GM21423 (cell line): ENCODE measurements around the gene SP6.

Experiments used
- ATAC-seq: cut with Tn5 transposase; IDR thresholded peaks from one replicate; pipeline ENCODE4 v1.9.1; 2021; ENCODE audit warnings: mild to moderate bottlenecking, moderate library complexity; ENCODE audit not compliant: unreplicated experiment

SP6 gene

DNA sequence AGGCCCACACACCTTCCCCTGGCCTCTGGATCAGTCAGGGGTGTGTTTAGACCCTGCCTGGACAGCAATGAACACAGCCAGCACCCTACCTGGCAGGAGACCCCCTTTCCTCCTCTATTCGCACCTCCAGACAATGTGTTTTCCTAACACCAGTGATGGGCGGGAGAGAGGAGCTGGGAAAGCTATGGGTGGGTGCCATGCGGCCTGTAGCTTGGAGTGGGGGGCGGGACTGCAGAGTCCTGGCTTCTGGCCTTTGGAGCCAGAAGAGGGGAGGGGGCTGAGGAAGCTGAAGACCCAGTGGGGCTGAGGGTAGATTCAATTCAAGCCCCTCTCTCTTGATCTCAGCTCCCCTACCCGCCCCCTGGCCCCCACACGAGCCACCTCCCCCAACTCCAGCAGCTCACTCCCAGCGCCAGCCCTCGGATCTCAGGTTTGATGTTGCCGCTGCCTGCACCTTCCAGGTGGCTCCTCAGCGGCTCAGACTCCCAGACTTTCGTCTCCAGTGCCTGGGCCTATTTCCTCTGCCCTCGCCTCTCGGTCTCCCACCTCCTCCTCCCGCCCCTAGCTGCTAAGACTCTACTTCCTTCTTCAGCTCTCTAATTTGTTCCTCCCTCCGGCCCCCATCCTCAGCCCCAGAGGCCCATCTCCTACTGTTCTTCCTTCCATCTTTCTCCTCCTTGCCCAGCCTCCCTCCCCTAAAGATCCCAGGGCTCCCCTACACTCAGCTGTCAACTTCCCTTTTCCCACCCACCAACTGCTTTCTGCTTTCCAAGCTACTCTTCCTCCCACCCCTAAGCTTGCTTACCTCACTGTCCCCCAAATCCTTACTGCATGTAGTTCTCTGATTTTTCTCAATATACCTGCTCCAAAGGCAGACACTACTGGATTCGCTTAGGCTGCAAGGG, 6.8 kb upstream of the SP6 start:
- no peak for ATAC-seq

DNA sequence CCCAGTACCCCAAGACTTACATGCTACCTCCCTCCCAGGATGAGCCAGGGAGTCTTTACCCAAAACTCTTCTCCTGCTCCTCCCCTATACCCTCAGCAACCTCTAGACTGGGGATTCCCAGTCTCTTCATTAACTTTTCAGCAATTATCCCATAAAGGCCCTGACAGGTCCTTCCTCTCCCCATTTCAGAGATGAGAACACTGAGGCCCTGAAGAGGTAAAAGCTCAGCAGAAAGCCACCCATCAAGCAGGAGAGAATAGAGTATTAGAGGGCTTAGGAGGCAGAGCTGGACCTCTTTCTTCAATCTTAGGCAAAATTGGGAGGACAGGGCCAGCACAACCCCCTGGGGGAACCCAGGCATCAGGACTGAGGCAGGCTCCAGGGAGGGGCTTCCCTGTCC, 5.9 kb upstream of the SP6 start:
- no peak for ATAC-seq

DNA sequence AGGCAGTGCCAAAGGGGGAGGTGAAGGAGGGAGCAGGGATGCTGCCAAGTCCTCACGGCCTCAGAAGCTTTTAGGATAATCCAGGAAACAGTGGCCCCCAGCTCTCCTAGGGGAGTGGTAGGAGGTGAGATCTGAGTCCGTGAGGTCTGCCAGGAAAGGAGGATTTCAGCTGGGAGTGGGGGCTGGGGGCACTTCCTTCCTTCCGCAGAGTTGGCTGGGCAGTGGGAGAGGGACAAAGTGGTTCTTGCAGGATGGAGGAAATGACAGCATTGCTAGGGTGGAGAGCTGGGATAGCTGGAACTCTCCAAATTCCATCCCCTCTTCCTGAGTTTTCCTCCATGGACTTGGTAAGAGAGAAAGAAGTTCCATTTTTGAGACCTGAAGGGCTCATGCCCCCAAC, 4.8 kb upstream of the SP6 start:
- ATAC-seq, result no peak

DNA sequence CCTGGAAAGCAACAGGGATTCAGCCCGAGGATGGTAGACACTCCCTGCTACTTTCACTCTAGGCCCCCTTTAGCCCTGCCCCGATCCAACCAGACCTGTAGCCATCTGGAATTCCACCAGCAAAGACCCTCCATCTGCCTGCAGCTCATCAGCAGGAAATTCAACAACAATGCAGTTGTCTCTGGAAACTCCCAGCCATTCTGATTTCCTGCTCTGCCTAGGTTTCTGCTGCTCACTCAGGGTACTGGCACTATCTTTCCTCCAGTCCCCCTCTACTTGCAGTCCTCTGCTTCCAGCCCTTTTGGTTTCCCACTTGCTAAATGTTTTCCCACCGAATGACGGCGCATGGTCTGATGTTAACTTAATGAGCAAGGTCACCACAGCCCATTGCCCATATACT, 2.7 kb upstream of the SP6 start:
- ATAC-seq, result no peak

DNA sequence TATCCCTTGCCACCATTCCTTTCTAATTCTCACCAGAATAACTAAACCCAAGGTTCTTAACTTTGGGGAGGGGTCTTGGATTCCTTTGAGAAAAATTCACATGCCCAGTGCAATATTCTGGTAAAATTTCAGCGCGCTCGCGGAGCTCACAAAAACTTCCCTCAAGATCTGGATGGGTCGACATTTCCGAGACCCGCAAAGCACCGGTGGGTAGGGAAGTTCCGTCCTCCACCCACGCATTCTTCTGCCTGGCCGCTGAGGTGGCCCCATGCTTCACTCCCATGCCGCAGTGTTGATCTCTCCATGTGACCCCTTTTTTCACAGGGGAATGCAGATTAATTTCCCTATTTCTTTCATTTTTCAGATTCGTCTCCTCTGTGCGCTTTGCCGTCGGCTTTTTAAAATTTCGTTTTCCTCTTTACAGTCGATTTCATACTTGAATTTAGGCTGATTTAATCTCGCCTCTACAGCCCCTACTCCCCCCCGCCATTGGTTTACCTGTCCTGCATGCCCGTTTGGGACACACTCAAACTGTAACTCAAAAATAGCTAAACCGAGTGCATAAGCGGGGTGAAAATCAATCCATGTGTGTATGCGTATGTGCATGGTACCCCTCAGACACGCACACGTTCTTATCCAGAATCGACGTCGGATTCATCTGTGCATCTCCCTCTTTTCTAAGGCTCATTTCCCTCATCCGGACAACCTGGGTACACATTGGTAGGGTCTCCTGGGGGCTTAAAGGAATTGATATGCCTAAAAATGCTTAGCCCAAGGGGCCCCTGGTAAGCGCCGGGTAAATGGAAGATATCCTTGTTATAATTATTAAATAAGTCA, 1.4 kb upstream of the SP6 start:
- no peak for ATAC-seq

DNA sequence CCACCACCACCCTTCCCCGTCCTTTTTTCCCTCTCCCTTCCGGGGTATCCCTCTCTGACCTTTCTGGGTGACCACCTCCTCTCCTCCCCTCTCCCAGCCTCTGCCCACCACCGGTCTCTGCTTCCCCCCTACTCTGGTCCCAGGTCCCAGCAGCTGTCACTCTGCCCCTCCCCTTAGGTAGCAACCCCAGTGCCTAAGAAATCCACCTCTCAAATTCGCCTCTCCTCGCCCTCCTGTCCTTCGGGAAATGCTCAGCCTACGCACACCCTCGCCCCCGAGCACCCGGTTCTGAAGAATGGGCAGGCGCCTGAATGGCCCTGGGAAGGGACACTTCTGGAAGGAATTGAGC, 775 bp upstream of the SP6 start:
- ATAC-seq, result no peak

DNA sequence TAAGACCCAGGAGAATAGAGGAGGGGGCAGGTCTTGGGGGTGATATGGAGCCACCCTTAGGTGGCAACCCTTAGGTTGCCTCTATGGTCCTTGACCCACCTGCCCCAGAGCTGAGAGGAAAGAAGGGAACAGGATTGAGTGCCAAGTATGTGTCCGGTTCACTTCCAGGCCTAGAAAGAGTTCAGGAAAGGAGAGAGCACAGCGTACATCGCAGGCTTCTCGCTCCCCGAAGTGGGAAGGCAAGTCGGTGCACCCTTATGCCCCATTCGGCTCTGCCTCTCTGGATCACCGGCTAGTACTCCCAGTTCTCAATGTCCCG, 631 bp downstream of the SP6 start:
- ATAC-seq, result no peak

DNA sequence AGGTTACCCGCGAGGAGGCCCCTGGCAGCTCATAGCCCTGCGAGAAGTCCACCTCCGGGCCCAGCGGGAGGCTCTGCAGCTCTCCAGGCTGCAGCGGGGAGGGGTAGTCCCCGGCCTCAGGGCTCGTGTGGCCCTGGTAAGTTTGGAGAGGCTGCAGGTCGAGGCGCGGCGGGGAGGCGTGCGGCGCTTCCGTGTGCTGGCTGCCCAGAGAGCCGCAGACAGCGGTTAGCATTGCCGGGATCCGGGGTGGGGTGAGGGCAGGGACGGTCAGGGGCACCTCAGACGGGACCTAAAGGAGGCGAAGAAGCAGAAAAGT, 2.8 kb downstream of the SP6 start:
- no peak for ATAC-seq

DNA sequence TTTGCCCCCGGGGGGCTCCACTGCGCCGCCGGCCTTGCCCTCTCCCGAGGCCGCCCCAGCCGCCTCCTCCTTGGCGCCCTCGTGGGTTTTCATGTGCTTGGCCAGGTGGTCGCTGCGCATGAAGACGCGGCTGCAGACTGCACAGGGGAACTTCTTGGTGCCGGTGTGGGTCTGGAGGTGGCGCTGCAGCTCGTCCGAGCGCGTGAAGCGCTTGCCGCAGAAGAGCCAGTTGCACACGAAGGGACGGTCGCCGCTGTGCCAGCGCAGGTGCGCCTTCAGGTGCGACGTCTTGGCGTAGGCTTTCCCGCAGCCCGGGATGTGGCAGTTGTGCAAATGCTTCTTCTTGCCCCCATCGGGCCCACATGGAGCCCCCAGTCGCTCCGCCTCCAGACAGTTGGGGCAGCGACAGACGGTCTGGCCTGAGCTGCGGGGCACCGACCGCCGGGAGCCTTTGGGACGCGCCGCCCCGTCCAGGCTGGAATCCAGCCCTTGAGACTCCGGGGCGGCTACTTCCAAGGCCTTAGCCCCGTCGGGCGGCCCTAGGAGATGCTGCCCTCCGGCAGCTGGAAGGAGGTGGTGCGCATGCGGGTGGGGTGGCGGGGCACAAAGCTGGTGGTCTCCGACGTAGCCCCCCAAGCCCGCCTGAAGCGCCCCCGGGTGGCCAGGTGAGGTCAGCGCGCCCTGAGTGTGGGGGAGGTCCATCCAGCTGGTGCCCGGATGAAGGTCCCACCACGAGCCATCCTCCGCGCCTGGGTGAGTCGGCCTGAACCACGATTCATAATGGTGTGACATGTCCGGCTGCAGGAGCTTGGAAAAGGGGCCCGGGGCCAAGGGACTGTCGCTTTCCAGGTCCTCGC, 3.4 kb downstream of the SP6 start:
- no peak for ATAC-seq

DNA sequence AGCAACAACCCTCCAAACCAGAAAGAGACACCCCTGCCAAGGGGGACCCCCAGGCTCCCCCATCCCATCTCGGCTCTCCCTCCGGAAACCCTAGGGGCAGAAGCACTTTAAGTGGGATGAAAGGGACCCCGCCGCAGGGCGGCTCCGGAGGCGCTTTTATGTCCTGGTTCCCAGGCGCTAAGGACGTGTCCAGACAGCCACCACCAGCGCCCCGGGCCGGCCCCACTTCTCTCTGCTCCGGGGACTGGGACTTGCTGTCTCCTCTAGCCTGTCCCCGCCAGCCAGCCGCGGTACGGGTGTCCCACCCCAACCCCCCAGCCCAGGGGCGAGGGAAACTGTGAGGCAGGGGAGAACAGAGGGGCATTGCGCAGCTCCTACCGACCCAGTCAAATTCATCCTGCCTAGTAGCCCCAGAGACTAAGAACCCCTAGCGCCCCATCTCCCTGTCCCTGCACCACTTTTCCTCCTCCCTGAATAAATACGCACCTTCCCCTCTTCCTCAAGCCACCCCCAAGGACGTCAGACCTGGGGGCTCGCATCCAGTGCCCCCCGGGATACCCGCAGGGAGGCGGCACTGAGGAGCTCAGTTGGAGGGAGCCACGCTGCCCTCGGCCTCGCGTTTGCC, 4.1 kb downstream of the SP6 start:
- no peak for ATAC-seq

DNA sequence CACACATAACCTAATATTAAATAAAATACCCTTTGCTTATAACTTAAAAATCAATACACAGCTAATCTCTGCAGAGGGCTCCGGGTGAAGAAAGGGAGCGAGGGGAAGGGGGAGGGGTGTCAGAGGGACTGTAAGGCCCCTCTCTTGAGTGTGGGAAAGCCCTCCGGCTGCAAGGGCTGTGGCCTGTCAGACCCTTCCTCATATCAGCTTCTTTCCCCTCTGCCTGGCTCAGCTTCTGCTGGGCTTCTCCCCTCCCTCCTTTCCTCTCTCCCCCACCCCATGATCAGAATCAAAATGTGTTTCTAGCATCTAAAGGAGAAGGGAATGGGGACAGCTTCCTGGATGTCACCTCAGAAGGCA, 5.3 kb downstream of the SP6 start:
- no peak for ATAC-seq

DNA sequence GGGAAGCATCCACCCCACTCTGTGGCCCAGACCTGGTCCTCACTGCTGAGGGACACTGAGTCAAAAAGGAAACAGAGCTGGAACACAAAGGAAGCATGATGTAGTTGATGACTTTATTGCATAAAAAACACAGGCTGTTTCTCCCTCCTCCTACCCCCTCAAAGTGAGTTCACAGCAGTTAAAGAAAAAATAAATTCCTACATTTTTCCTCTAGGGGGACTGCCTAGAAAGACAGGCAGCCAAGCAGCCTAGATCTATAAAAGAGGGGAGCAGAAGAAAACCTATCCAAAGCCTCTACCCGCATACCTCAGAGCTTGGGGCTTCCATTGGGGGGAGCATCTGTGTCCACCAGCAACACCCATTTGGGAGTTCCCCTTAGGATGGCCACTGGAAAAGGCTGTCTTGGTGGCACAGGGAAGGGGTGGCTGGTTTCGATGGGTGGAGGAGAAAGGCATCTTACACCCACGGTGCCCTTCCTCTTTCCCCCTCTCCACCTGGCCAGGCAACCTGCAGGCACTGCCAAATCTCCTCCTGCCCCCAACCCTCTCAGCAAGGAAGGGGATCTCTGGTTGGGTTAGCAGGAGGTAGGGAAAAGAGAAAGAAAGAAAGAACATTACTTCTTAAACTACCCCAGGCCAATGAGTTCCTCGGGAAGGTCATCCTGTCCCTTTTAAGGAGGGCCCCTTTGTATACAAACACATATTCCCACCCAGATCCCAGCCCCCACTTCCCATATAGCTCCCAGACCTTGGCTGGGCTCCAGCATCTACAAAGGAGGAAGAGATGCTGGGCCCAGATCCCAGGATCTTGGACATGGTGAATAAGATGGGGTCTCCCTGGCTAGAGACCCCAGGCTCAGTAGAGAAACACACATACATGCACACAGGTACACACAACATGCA, 5.9 kb downstream of the SP6 start:
- no peak for ATAC-seq

DNA sequence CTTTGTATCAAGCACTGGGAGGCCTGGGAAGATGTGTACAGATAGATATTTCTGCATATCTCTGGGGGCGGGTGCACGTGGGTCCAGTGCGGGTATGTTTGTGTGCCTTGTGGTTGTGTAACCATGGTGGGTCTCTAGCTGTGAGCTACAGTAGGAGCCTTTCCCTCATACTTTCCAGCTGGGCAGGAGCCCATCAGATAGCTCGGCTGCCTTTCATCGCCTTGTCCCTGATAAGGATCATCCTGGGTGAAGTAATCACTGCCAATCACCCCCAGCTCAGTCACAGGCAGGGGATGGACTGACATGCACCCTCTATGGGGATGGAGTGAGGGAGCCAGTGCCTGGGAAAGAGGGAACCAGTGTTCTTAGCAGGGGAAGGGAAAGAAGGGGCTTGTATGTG, 6.7 kb downstream of the SP6 start:
- no peak for ATAC-seq

DNA sequence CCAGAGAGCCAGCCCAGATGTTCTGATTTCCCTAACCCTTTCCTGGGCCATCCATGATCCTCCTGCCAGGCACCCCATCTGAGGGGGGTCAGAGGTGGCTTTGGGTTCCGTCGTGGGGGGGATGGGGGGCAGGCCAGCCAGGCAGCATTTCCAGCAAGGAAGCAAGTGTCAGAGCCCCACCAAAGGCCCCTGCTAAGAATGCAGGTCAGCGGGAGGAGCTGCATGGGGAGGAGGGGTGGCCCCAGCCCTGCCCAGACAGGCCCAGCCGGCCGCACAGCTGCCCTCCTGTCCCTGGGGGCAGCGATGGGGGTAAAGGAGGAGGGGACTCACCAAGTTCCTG, 7.6 kb downstream of the SP6 start:
- ATAC-seq, result no peak

DNA sequence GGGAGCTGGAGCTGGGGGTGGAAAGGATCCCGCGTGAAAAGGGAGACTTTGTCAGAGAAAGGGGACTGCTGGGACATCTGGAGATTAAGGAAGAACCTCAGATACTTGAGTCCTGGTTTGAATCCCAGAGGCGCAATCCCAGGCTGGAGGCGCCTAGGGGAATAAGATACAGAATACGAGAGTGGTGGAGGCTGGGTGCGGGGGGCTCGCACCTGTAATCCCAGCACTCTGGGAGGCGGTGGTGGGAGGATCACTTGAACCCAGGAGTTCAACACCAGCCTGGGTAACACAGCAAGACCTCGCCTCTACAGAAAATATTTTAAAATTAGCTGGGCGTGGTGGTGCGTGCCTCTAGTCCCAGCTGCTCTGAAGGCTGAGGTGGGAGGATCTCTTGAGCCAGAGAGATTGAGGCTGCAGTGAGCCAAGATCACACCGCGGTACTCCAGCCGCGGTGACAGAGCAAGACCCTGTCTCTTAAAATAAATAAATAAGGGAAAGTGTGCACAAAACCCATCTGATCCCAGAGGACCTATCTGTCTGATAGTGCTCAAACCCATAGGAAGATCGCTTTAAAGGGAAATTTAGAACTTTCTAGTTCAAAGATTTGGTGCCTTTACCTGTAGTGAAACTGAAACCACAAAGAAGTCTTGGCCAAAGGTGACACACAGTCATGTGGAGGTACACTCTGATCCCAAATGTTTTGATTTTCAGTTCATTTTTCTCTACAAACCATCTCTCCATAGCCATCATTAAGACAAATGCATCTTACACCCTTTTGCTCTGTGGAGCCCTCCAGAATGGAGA, 9.3 kb downstream of the SP6 start:
- ATAC-seq, result no peak

DNA sequence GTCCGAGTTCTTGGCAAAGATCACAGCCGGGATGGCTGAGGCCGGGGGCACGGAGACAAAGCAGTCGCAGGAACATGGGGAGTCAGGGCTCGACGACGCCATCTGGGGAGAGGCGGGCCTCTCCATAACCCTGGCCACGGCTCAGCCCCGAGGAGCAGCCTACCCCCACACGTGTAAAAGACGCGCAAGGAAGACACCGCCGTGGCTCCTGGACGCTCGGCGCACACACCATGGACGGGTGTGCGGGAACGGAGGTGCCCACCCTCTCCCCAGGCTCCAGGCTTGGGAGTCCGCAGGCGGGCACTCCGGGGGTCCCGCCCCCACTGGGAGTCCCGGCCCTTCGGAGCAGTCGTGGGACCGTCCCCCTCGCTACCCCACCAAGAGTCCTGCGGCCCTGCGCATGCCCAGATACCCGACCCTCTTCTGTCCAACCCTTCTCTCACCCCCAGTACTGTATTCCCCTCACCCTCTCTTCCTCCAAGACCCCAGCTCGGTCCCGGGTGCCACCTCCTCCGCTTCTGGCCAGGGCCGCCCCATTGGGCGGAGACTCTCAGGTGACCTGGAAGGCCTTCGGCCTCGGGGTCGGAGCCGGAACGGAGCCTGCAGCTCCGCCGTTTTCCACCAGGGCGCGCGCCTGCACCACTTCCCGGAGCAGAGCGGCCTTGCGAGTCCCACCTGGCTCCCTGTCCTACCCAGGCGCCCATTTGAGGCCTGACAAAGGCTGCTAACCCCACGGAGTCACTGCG, 10.0 kb downstream of the SP6 start, which contains the start of gene SCRN2:
SCRN2 (minus strand) TSS at position 532 of the 746 bp plus-strand sequence; CDS start at position 102, 430 bp downstream.
- ATAC-seq, result peak; percentile 81

DNA sequence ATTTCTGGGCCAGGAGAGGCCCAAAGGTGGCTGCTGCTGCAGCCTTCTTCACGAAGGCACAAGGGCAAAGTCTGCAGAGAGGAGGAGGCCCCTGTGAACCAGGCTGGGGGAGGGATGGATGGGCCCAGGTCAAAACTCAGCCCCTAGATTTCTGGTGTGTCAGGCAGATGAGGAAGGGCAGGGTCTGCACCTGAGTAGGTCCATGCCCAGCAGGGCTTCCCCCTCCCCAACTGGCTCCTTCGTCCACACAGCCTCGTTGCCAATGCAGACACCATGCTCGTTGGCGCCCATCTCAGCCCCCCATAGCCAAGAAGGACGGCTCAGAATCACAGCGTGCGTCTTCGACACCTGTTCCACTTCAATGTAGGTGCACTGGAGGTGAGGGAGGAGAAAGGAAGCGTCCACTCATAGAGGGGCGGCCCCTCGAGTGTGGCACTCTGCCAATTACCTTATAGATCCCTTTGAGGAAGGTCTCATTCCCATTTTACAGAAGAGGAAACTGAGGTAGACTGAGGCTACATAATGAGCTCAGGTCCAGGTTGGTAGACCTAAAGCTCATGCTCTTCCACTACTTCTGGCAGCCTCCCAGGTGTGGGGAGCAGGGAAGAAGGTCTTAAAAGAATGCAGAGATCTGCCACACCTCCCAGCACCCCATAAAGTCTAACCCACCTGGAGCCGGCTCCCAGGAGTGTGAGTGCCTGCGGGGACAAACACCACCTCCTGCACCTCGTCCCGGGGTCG, 10.8 kb downstream of the SP6 start:
- ATAC-seq, result no peak

DNA sequence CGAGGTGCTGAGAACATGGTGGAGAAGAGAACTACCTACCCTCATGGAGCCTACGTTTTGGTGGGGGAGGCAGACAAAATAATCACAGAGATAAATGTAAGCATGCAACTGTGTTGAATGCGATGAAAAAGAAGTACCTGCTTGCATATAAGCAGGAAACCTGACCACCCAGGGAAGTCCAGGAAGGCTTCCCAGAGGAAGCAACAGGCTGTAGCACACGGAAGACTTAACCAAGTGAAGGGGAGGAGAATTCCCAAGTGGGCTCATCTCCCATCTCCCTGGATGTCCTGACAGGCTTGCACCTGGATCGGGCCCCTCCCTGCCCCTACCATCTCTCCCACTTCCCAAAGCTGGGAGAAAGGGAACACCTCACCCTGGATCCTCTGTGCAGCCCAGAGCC, 11.9 kb downstream of the SP6 start:
- no peak for ATAC-seq
